ENCODE measurements around the gene OLFML1. TPM values are rescaled to one million over a fixed set of nuclear protein-coding genes. Genes with fewer than 3 reads are reported as not detected.

The OLFML1 gene
- total and polyA plus RNA-seq, 2 of the 13 experiments (the other 11 are each of a cell fraction or from before 2014, with no cell fraction given) = 0.89 to 0.90 TPM

- BruUV-seq (replicated peaks) = no TSS peak
- 72% methylated on average over 4 of the region's 4 CpGs for WGBS (ENCODE audit: low lambda C conversion rate)
- no peak for TF ChIP-seq ERF (CRISPR knock-in tag; IDR thresholded peaks at IDR 0.05)
- TF ChIP-seq MBNL3 (CRISPR knock-in tag; conservative IDR thresholded peaks at IDR 0.05) = no peak
- no peak for TF ChIP-seq EHMT2 (IDR thresholded peaks at IDR 0.05; ENCODE audit: borderline replicate concordance, low read depth, low read length)
- no peak for TF ChIP-seq ZNF772 (CRISPR knock-in tag; IDR thresholded peaks at IDR 0.05)
- TF ChIP-seq KDM1A (CRISPR knock-in tag; IDR thresholded peaks at IDR 0.05) = no peak
- no peak for TF ChIP-seq ZHX2 (IDR thresholded peaks at IDR 0.05; ENCODE audit: low read depth)
- TF ChIP-seq ZHX2 (CRISPR knock-in tag; IDR thresholded peaks at IDR 0.05; ENCODE audit: borderline replicate concordance) = no peak
- no peak for TF ChIP-seq ZFP36 (IDR thresholded peaks at IDR 0.05; ENCODE audit: borderline replicate concordance, low read depth, low read length, partially characterized antibody)
- TF ChIP-seq THRA (CRISPR knock-in tag; IDR thresholded peaks at IDR 0.05; ENCODE audit: borderline replicate concordance) = no peak
- TF ChIP-seq ZNF143 (CRISPR knock-in tag; IDR thresholded peaks at IDR 0.05) = no peak
- TF ChIP-seq TIGD3 (CRISPR knock-in tag; IDR thresholded peaks at IDR 0.05; ENCODE audit: borderline replicate concordance) = no peak
- no peak for TF ChIP-seq ZSCAN30 (CRISPR knock-in tag; IDR thresholded peaks at IDR 0.05)
- no peak for TF ChIP-seq ZNF503 (CRISPR knock-in tag; IDR thresholded peaks at IDR 0.05)
Observed at GRCh38 chr11:7549681-7550080, 64.4 kb downstream of the OLFML1 start.

More at GRCh38 chr11:7549681-7550080, 64.4 kb downstream of the OLFML1 start:
- no peak for ATAC-seq
- intact Hi-C loops (cut with micrococcal nuclease; ENCODE audit: unreplicated experiment) (loop anchor here (1.0 to 2.0 kb wide), 2 partner anchors 37 to 116 kb away; partner anchors contain the start of gene PPFIBP2), in situ Hi-C loops (cut with HindIII; ENCODE audit: extremely low pct_ligation_motif_present, low pct_unique_long_range_greater_than_20kb) (no loop called here)
- H3K4me1 ChIP-seq (ENCODE audit: insufficient read depth, low read length) = peaks cover 9% of the 10 kb centered on the region
- POLR2A ChIA-PET = no interaction called here
- H3K27me3 ChIP-seq (ENCODE audit: control insufficient read depth in 1 of 2, insufficient read depth in 2 of 2, low read length in 2 of 2) = no peaks in the 10 kb centered on the region; a peak in 1 of 5 replicates
- peaks cover 0 to 6% of the 10 kb centered on the region in 2 experiments; a peak in 1 of 5 replicates for H3K36me3 ChIP-seq (replicated peaks in 1 of 2; ENCODE audit: control insufficient read depth in 1 of 2, insufficient read depth in 2 of 2, low read length in 2 of 2)
- no peak overlapping the region for H3K4me2 ChIP-seq (ENCODE audit: low read depth, low read length)
- H3K9me3 ChIP-seq (ENCODE audit: low read length) = no peaks in the 10 kb centered on the region
- no peak overlapping the region for H3K9ac ChIP-seq (ENCODE audit: insufficient read depth, low read depth, low read length)
- no peak overlapping the region for H2AFZ ChIP-seq (ENCODE audit: low read length)
- FAIRE-seq = no peak
- H3K27ac ChIP-seq (ENCODE audit: extremely low read length, insufficient read depth, low read length) = no peak overlapping the region
- CTCF ChIA-PET (ENCODE audit: low intra/inter-chr PET ratio, low total read pairs) = interaction anchor here (0.7 to 1.7 kb wide), 3 partner anchors 80 to 116 kb away, joined by 3 to 9 read pairs (median 3); no protein-coding TSS in a partner anchor
- no peak for DNase-seq (ENCODE audit: low spot score)
- no peaks in the 10 kb centered on the region for H4K20me1 ChIP-seq (ENCODE audit: insufficient read depth, low read length)
- no peak overlapping the region for H3K4me3 ChIP-seq (replicated peaks in 1 of 3; ENCODE audit: insufficient read depth in 1 of 3, low read depth in 2 of 3, low read length in 3 of 3)
- no peaks in the 10 kb centered on the region for H3K79me2 ChIP-seq (ENCODE audit: insufficient read depth, low read length)

All from HepG2 (cell line).